ENCODE data around the gene HMCN1.

GRCh38 chr1:185686821-185687778 is 47.1 kb upstream of the HMCN1 start:
- no peak for TF ChIP-seq CTCF (IDR thresholded peaks at IDR 0.05)
- TF ChIP-seq POLR2A (IDR thresholded peaks at IDR 0.05) = no peak

All from adrenal gland (tissue), 5 donors.